Measurements from ENCODE around the gene DDX24. TPM values are rescaled to one million over a fixed set of nuclear protein-coding genes. Genes with fewer than 3 reads are reported as not detected.

The DDX24 gene
- total RNA-seq, 2 donors from 2014 or later: 131 to 137 TPM

GRCh38 chr14:94049625-94050023 lies 31.4 kb downstream of the DDX24 start:
- no peak for DNase-seq
- Histone ChIP-seq H3K4me1 (ENCODE audit: control insufficient read depth, insufficient read depth, low read length) (no peaks in the 10 kb centered on the region), H3K27me3 (ENCODE audit: control insufficient read depth, insufficient read depth, low read length, poor library complexity, severe bottlenecking) (no peaks in the 10 kb centered on the region), H3K9ac (ENCODE audit: extremely low read depth, low read length, poor library complexity, severe bottlenecking) (no peak overlapping the region), H3K4me3 (ENCODE audit: low read length) (no peak overlapping the region), H3K36me3 (ENCODE audit: control insufficient read depth, insufficient read depth, low read length) (peaks cover 75% of the 10 kb centered on the region), H3K9me3 (ENCODE audit: control insufficient read depth, low read length) (no peaks in the 10 kb centered on the region), H3K27ac (ENCODE audit: low read depth, low read length) (no peak overlapping the region)
- H3K4me1 Mint-ChIP-seq: no peaks in the 10 kb centered on the region
- TF ChIP-seq CTCF (conservative IDR thresholded peaks at IDR 0.05): no peak
- H3K27me3 Mint-ChIP-seq (ENCODE audit: insufficient read depth): no peaks in the 10 kb centered on the region
- WGBS, 2 experiments (ENCODE audit: insufficient coverage in 1 of 2, insufficient read length in 1 of 2): 91 to 100% methylated on average over 1 to 2 of the region's 2 CpGs
- H3K36me3 Mint-ChIP-seq (ENCODE audit: low read depth): peaks cover 62% of the 10 kb centered on the region
- H3K4me3 Mint-ChIP-seq: no peak overlapping the region
- H3K27ac Mint-ChIP-seq: no peak overlapping the region
- H3K9me3 Mint-ChIP-seq: no peaks in the 10 kb centered on the region

- Mint-ChIP-seq H3K36me3 (ENCODE audit: low read depth) (peaks cover 56% of the 10 kb centered on the region), H3K27ac (no peak overlapping the region), H3K27me3 (ENCODE audit: insufficient read depth) (no peaks in the 10 kb centered on the region), H3K9me3 (no peaks in the 10 kb centered on the region), H3K4me1 (no peaks in the 10 kb centered on the region), H3K4me3 (no peak overlapping the region)
- Histone ChIP-seq H3K36me3 (ENCODE audit: control insufficient read depth, insufficient read depth, low read length) (peaks cover 68% of the 10 kb centered on the region), H3K27me3 (ENCODE audit: control insufficient read depth, insufficient read depth, low read length, poor library complexity, severe bottlenecking) (no peaks in the 10 kb centered on the region), H3K9me3 (ENCODE audit: control insufficient read depth, low read length) (no peaks in the 10 kb centered on the region), H3K9ac (ENCODE audit: extremely low read depth, low read length, poor library complexity, severe bottlenecking) (no peak overlapping the region), H3K4me3 (ENCODE audit: low read length) (no peak overlapping the region), H3K4me1 (ENCODE audit: control insufficient read depth, insufficient read depth, low read length) (no peaks in the 10 kb centered on the region), H3K27ac (ENCODE audit: low read depth, low read length) (peak overlapping the region; percentile 64)
- WGBS, 2 experiments (ENCODE audit: insufficient coverage in 1 of 2, insufficient read length in 1 of 2): 92 to 94% methylated on average over 9 to 10 of the region's 10 CpGs
- DNase-seq: peak; percentile 13
- TF ChIP-seq CTCF (conservative IDR thresholded peaks at IDR 0.05): no peak
These were observed 32.0 kb downstream of the DDX24 start for GRCh38 chr14:94048691-94049624.

GRCh38 chr14:94047581-94047980 lies 33.4 kb downstream of the DDX24 start:
- Mint-ChIP-seq H3K27ac (no peak overlapping the region), H3K4me3 (no peak overlapping the region), H3K36me3 (ENCODE audit: low read depth) (peaks cover 48% of the 10 kb centered on the region), H3K9me3 (no peaks in the 10 kb centered on the region), H3K4me1 (no peaks in the 10 kb centered on the region), H3K27me3 (ENCODE audit: insufficient read depth) (no peaks in the 10 kb centered on the region)
- Histone ChIP-seq H3K36me3 (ENCODE audit: control insufficient read depth, insufficient read depth, low read length) (peaks cover 58% of the 10 kb centered on the region), H3K9ac (ENCODE audit: extremely low read depth, low read length, poor library complexity, severe bottlenecking) (no peak overlapping the region), H3K9me3 (ENCODE audit: control insufficient read depth, low read length) (no peaks in the 10 kb centered on the region), H3K4me1 (ENCODE audit: control insufficient read depth, insufficient read depth, low read length) (no peaks in the 10 kb centered on the region), H3K27ac (ENCODE audit: low read depth, low read length) (no peak overlapping the region), H3K27me3 (ENCODE audit: control insufficient read depth, insufficient read depth, low read length, poor library complexity, severe bottlenecking) (no peaks in the 10 kb centered on the region), H3K4me3 (ENCODE audit: low read length) (no peak overlapping the region)
- WGBS, 2 experiments (ENCODE audit: insufficient coverage in 1 of 2, insufficient read length in 1 of 2): 89 to 100% methylated on average over 1 to 3 of the region's 3 CpGs
- no peak for TF ChIP-seq CTCF (conservative IDR thresholded peaks at IDR 0.05)
- DNase-seq: peak; percentile 10

Data from endodermal cell (in vitro differentiated cells).